H9 (cell line): ENCODE measurements around the gene KIF4A. TPM values are rescaled to one million over a fixed set of nuclear protein-coding genes. Genes with fewer than 3 reads are reported as not detected.

ENCODE experiments used
- DNase-seq: peaks from one replicate; pipeline ENCODE4 v3.0.0-alpha.2; 2017
- H2AFZ ChIP-seq: one replicate; pipeline ENCODE4 v1.6.1; 2013; ENCODE audit warnings: mild to moderate bottlenecking, low read length, control low read depth, moderate library complexity
- H2AK5ac ChIP-seq: 2 replicates; pipeline ENCODE4 v1.6.1; 2013; ENCODE audit warnings: low read length, control low read depth, mixed read lengths; ENCODE audit not compliant: insufficient read length
- H2BK120ac ChIP-seq: one replicate; pipeline ENCODE4 v1.6.1; 2013; ENCODE audit warnings: low read depth, mild to moderate bottlenecking, low read length, control low read depth, inconsistent platforms; ENCODE audit not compliant: poor library complexity, severe bottlenecking
- H2BK12ac ChIP-seq: 2 replicates; pipeline ENCODE4 v1.6.1; 2013; ENCODE audit warnings: low read length, control low read depth, mixed read lengths, low read depth; ENCODE audit not compliant: insufficient read length
- H2BK15ac ChIP-seq: 2 replicates; pipeline ENCODE4 v1.6.1; 2013; ENCODE audit warnings: low read depth, low read length, control low read depth
- H2BK20ac ChIP-seq: one replicate; pipeline ENCODE4 v1.6.1; 2013; ENCODE audit warnings: low read depth, mild to moderate bottlenecking, low read length, control low read depth, inconsistent platforms; ENCODE audit not compliant: poor library complexity, severe bottlenecking
- H2BK5ac ChIP-seq: 2 replicates; pipeline ENCODE4 v1.6.1; 2013; ENCODE audit warnings: low read length, control low read depth, mixed read lengths; ENCODE audit not compliant: insufficient read length
- H3K14ac ChIP-seq: 2 replicates; pipeline ENCODE4 v1.6.1; 2013; ENCODE audit warnings: low read length, control low read depth; ENCODE audit not compliant: insufficient read depth
- H3K18ac ChIP-seq: 2 replicates; pipeline ENCODE4 v1.6.1; 2013; ENCODE audit warnings: low read depth, mild to moderate bottlenecking, mixed read lengths, low read length, control low read depth; ENCODE audit not compliant: insufficient read length
- H3K23ac ChIP-seq: 2 replicates; pipeline ENCODE4 v1.6.1; 2013; ENCODE audit warnings: low read length, control low read depth, mixed read lengths, low read depth; ENCODE audit not compliant: insufficient read length
- H3K23me2 ChIP-seq: 2 replicates; pipeline ENCODE4 v1.6.1; 2013; ENCODE audit warnings: low read depth, mild to moderate bottlenecking, mixed read lengths, low read length, control low read depth; ENCODE audit not compliant: insufficient read length, poor library complexity, severe bottlenecking
- H3K27ac ChIP-seq: 2 replicates; pipeline ENCODE4 v1.5.1; 2013; ENCODE audit warnings: low read length, control low read depth, mixed read lengths, low read depth; ENCODE audit not compliant: insufficient read length
- H3K27me3 ChIP-seq: 2 replicates; pipeline ENCODE4 v1.6.1; 2013; ENCODE audit warnings: low read length, control low read depth, inconsistent platforms; ENCODE audit not compliant: insufficient read depth
- H3K4ac ChIP-seq: 2 replicates; pipeline ENCODE4 v1.6.1; 2013; ENCODE audit warnings: low read depth, mild to moderate bottlenecking, control low read depth, inconsistent platforms, low read length, moderate library complexity
- H3K4me1 ChIP-seq: 2 replicates; pipeline ENCODE4 v1.6.1; 2013; ENCODE audit warnings: low read length, control low read depth, inconsistent platforms; ENCODE audit not compliant: insufficient read depth
- H3K4me2 ChIP-seq: 2 replicates; pipeline ENCODE4 v1.6.1; 2013; ENCODE audit warnings: low read length, control low read depth, mixed read lengths; ENCODE audit not compliant: insufficient read length, insufficient read depth
- H3K56ac ChIP-seq: 2 replicates; pipeline ENCODE4 v1.6.1; 2013; ENCODE audit warnings: low read depth, mild to moderate bottlenecking, mixed read lengths, low read length, control low read depth; ENCODE audit not compliant: insufficient read length
- H3K79me1 ChIP-seq: 2 replicates; pipeline ENCODE4 v1.6.1; 2013; ENCODE audit warnings: low read depth, mild to moderate bottlenecking, moderate library complexity, low read length, control low read depth, inconsistent platforms; ENCODE audit not compliant: insufficient read depth, poor library complexity, severe bottlenecking
- H3K79me2 ChIP-seq: 2 replicates; pipeline ENCODE4 v1.6.1; 2013; ENCODE audit warnings: low read length, control low read depth, inconsistent platforms; ENCODE audit not compliant: insufficient read depth
- H3K9ac ChIP-seq: 2 replicates; pipeline ENCODE4 v1.6.1; 2013; ENCODE audit warnings: low read length, control low read depth, mixed read lengths; ENCODE audit not compliant: insufficient read length; ENCODE audit errors: extremely low read depth
- H3K9me3 ChIP-seq: one replicate; pipeline ENCODE4 v1.6.1; 2013; ENCODE audit warnings: low read depth, low read length, inconsistent platforms; ENCODE audit not compliant: control insufficient read depth
- H3T11ph ChIP-seq: one replicate; pipeline ENCODE4 v1.6.1; 2013; ENCODE audit warnings: mild to moderate bottlenecking, low read length, control low read depth, inconsistent platforms
- H4K20me1 ChIP-seq: one replicate; pipeline ENCODE4 v1.6.1; 2013; ENCODE audit not compliant: control insufficient read depth, insufficient read length, insufficient read depth
- H4K5ac ChIP-seq: 2 replicates; pipeline ENCODE4 v1.6.1; 2013; ENCODE audit warnings: low read depth, mild to moderate bottlenecking, mixed read lengths, low read length, control low read depth; ENCODE audit not compliant: insufficient read length
- H4K8ac ChIP-seq: replicated peaks from 2 replicates; pipeline ENCODE4 v1.6.1; 2013; ENCODE audit warnings: low read length, control low read depth, mixed read lengths, low read depth; ENCODE audit not compliant: insufficient read length
- H4K91ac ChIP-seq: 2 replicates; pipeline ENCODE4 v1.6.1; 2013; ENCODE audit warnings: low read depth, mild to moderate bottlenecking, moderate library complexity, mixed read lengths, low read length, control low read depth; ENCODE audit not compliant: insufficient read length
- H3K27ac Mint-ChIP-seq, 3 experiments: 2 replicates in 2 of 3; 3 replicates in 1 of 3; pipeline ENCODE4 v1.8.0; 2020 to 2021; ENCODE audit warnings: mixed read lengths in 3 of 3, mild to moderate bottlenecking in 1 of 3, moderate library complexity in 1 of 3
- H3K27me3 Mint-ChIP-seq: 2 replicates; pipeline ENCODE4 v1.8.0; 2021; ENCODE audit warnings: low read depth, mild to moderate bottlenecking, moderate library complexity, mixed read lengths
- H3K36me3 Mint-ChIP-seq, 3 experiments: 2 replicates in 2 of 3; 3 replicates in 1 of 3; pipeline ENCODE4 v1.8.0; 2020 to 2021; ENCODE audit warnings: low read depth in 3 of 3, mixed read lengths in 3 of 3; ENCODE audit not compliant: insufficient read depth in 1 of 3
- H3K4me1 Mint-ChIP-seq, 2 experiments: 2 replicates each; pipeline ENCODE4 v1.8.0; 2020; ENCODE audit warnings: mixed read lengths in 2 of 2
- H3K4me3 Mint-ChIP-seq, 2 experiments: 2 replicates in 1 of 2; 3 replicates in 1 of 2; pipeline ENCODE4 v1.8.0; 2020 to 2021; ENCODE audit warnings: mild to moderate bottlenecking in 2 of 2, mixed read lengths in 2 of 2, moderate library complexity in 1 of 2
- H3K9me3 Mint-ChIP-seq, 2 experiments: 2 replicates in 1 of 2; 3 replicates in 1 of 2; pipeline ENCODE4 v1.8.0; 2020; ENCODE audit warnings: mild to moderate bottlenecking in 2 of 2, mixed read lengths in 2 of 2, moderate library complexity in 1 of 2
- CTCF ChIP-seq: fragments of 200-600 bp; sonication (generic); conservative IDR thresholded peaks from 3 replicates; pipeline ENCODE4 v1.8.0; 2021; ENCODE audit warnings: antibody characterized with exemption, mild to moderate bottlenecking
- WGBS: extraction: QIAGEN DNeasy Blood & Tissue Kit; methylation state at CpG from one replicate; pipeline ENCODE4 v1.1.7; 2013; ENCODE audit warnings: missing lambda C conversion rate, low lambda C conversion rate, mixed read lengths; ENCODE audit not compliant: insufficient read length; ENCODE audit errors: extremely low coverage; 5-methylcytosine and 5-hydroxymethylcytosine counted together
- total RNA-seq: library from RNA; stranded (reverse); gene quantifications from 2 replicates; pipeline ENCODE4 v1.2.1, GENCODE V29; 2021

KIF4A gene
- total RNA-seq, 1 experiment from 2014 or later = 41.8 TPM

GRCh38 chrX:70444326-70444945 lies 154.5 kb downstream of the KIF4A start, which contains the start of gene DLG3:
DLG3 (plus strand) TSS chrX:70444835; CDS start chrX:70445202, 367 bp downstream.
- H4K91ac ChIP-seq = no peak within 1 kb of the TSS
- peaks cover 0 to 9% of the 10 kb centered on the region in 2 experiments; a peak in 2 of 4 replicates for H3K4me1 Mint-ChIP-seq
- no peak within 1 kb of the TSS for H3K4ac ChIP-seq
- no peak within 1 kb of the TSS; the same call in 1 of the 2 replicates for H3K14ac ChIP-seq
- H3K27ac Mint-ChIP-seq = no peak within 1 kb of the TSS
- H2AK5ac ChIP-seq = no peak within 1 kb of the TSS
- TF ChIP-seq CTCF = no peak
- peak within 1 kb of the TSS; percentile 39 for H3K4me2 ChIP-seq
- no peak within 1 kb of the TSS for H2AFZ ChIP-seq
- H3K9me3 Mint-ChIP-seq = peaks cover 66% of the 10 kb centered on the region in 2 experiments
- H3K79me2 ChIP-seq = no peaks in the 10 kb centered on the region
- no peak within 1 kb of the TSS for H3K23ac ChIP-seq
- H3T11ph ChIP-seq = no peak within 1 kb of the TSS
- no peaks in the 10 kb centered on the region for H3K79me1 ChIP-seq
- H2BK20ac ChIP-seq = no peak within 1 kb of the TSS
- no peak within 1 kb of the TSS for H4K5ac ChIP-seq
- no peak within 1 kb of the TSS for H2BK12ac ChIP-seq
- H3K23me2 ChIP-seq = no peaks in the 10 kb centered on the region
- H3K27me3 Mint-ChIP-seq = peaks cover 29% of the 10 kb centered on the region
- no peaks in the 10 kb centered on the region for H3K4me1 ChIP-seq
- H3K9ac ChIP-seq = no peak within 1 kb of the TSS
- H4K20me1 ChIP-seq = no peaks in the 10 kb centered on the region
- H3K36me3 Mint-ChIP-seq = 0 out of 7 replicates have a peak, but pooled peaks cover 0 to 2% (median 0%) of the 10 kb centered on the region in 3 experiments
- no peak within 1 kb of the TSS for H3K27ac ChIP-seq
- H3K9me3 ChIP-seq = peaks cover 57% of the 10 kb centered on the region
- no peak within 1 kb of the TSS for H4K8ac ChIP-seq
- H2BK5ac ChIP-seq = no peak within 1 kb of the TSS
- peak; percentile 64 for DNase-seq
- peaks cover 2% of the 10 kb centered on the region; the same call in 1 of the 2 replicates for H3K27me3 ChIP-seq
- no peak within 1 kb of the TSS for H2BK120ac ChIP-seq
- WGBS = no CpG with 5 or more reads among the region's 21 CpGs
- no peak within 1 kb of the TSS for H3K18ac ChIP-seq
- no peak within 1 kb of the TSS for H2BK15ac ChIP-seq
- peak within 1 kb of the TSS in 1 of 2 experiments; percentile 75; a peak in 3 of 5 replicates for H3K4me3 Mint-ChIP-seq
- H3K56ac ChIP-seq = no peak within 1 kb of the TSS
